ENCODE results near the gene PLSCR4. TPM values are rescaled to one million over a fixed set of nuclear protein-coding genes. Genes with fewer than 3 reads are reported as not detected.

PLSCR4 gene
- total RNA-seq, 1 donor from 2014 or later: 1.0 TPM

GRCh38 chr3:146199762-146200161, 51.1 kb downstream of the PLSCR4 start:
- H3K4me3 Mint-ChIP-seq: no peak overlapping the region
- no peak for TF ChIP-seq CTCF (conservative IDR thresholded peaks at IDR 0.05)
- no peaks in the 10 kb centered on the region for H3K4me1 Mint-ChIP-seq
- no peak for DNase-seq (ENCODE audit: low read depth, low spot score)
- H3K27me3 Mint-ChIP-seq (ENCODE audit: low read depth): no peaks in the 10 kb centered on the region
- no peak overlapping the region for H3K27ac Mint-ChIP-seq (ENCODE audit: unreplicated experiment)
- H3K36me3 Mint-ChIP-seq (ENCODE audit: low read depth): no peaks in the 10 kb centered on the region
- no peaks in the 10 kb centered on the region for H3K9me3 Mint-ChIP-seq

- Mint-ChIP-seq H3K27ac (ENCODE audit: unreplicated experiment) (no peak overlapping the region), H3K4me1 (no peaks in the 10 kb centered on the region), H3K9me3 (no peaks in the 10 kb centered on the region), H3K27me3 (ENCODE audit: low read depth) (no peaks in the 10 kb centered on the region), H3K36me3 (ENCODE audit: low read depth) (no peaks in the 10 kb centered on the region), H3K4me3 (no peak overlapping the region)
- no peak for DNase-seq (ENCODE audit: low read depth, low spot score)
- no peak for TF ChIP-seq CTCF (conservative IDR thresholded peaks at IDR 0.05)
These were observed 54.1 kb downstream of the PLSCR4 start for GRCh38 chr3:146196789-146197188.

GRCh38 chr3:146195605-146196004, 55.3 kb downstream of the PLSCR4 start:
- no peak for TF ChIP-seq CTCF (conservative IDR thresholded peaks at IDR 0.05)
- Mint-ChIP-seq H3K9me3 (no peaks in the 10 kb centered on the region), H3K27ac (ENCODE audit: unreplicated experiment) (no peak overlapping the region), H3K27me3 (ENCODE audit: low read depth) (no peaks in the 10 kb centered on the region), H3K4me3 (no peak overlapping the region), H3K4me1 (no peaks in the 10 kb centered on the region), H3K36me3 (ENCODE audit: low read depth) (no peaks in the 10 kb centered on the region)
- no peak for DNase-seq (ENCODE audit: low read depth, low spot score)

GRCh38 chr3:146195030-146195429, 55.9 kb downstream of the PLSCR4 start:
- H3K4me3 Mint-ChIP-seq: no peak overlapping the region
- TF ChIP-seq CTCF (conservative IDR thresholded peaks at IDR 0.05): no peak
- no peak overlapping the region for H3K27ac Mint-ChIP-seq (ENCODE audit: unreplicated experiment)
- H3K4me1 Mint-ChIP-seq: no peaks in the 10 kb centered on the region
- no peaks in the 10 kb centered on the region for H3K9me3 Mint-ChIP-seq
- no peak for DNase-seq (ENCODE audit: low read depth, low spot score)
- H3K36me3 Mint-ChIP-seq (ENCODE audit: low read depth): no peaks in the 10 kb centered on the region
- no peaks in the 10 kb centered on the region for H3K27me3 Mint-ChIP-seq (ENCODE audit: low read depth)

GRCh38 chr3:146191051-146191450, 59.9 kb downstream of the PLSCR4 start:
- no peaks in the 10 kb centered on the region for H3K4me1 Mint-ChIP-seq
- H3K9me3 Mint-ChIP-seq: no peaks in the 10 kb centered on the region
- H3K27ac Mint-ChIP-seq (ENCODE audit: unreplicated experiment): no peak overlapping the region
- H3K4me3 Mint-ChIP-seq: no peak overlapping the region
- DNase-seq (ENCODE audit: low read depth, low spot score): no peak
- no peaks in the 10 kb centered on the region for H3K36me3 Mint-ChIP-seq (ENCODE audit: low read depth)
- H3K27me3 Mint-ChIP-seq (ENCODE audit: low read depth): no peaks in the 10 kb centered on the region
- no peak for TF ChIP-seq CTCF (conservative IDR thresholded peaks at IDR 0.05)

Measured in neural crest cell (in vitro differentiated cells).